Measurements from ENCODE around the gene MYO5A. TPM values are rescaled to one million over a fixed set of nuclear protein-coding genes. Genes with fewer than 3 reads are reported as not detected.

The MYO5A gene
- total RNA-seq, 1 donor from 2014 or later: 28.4 TPM

DNA sequence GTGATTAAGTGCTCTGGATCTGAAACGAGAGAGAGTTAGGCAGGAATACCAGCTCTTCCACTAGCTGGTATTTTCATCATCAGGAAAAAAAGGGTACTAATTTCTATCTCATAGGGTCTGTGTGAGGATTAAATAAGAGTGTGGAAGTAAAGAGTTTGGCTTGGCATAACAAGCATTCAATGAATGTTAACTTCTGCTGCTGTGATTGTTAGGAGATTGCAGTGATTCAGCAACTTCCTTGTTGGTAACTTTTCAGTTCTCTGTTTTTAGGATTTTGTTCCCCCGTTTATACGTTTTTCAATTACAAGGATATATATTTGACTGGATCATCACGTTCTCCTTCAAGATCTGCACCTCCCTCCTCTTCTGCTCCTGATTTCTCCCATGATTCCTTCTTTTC lies 167.2 kb downstream of the MYO5A start:
- no peak for DNase-seq

DNA sequence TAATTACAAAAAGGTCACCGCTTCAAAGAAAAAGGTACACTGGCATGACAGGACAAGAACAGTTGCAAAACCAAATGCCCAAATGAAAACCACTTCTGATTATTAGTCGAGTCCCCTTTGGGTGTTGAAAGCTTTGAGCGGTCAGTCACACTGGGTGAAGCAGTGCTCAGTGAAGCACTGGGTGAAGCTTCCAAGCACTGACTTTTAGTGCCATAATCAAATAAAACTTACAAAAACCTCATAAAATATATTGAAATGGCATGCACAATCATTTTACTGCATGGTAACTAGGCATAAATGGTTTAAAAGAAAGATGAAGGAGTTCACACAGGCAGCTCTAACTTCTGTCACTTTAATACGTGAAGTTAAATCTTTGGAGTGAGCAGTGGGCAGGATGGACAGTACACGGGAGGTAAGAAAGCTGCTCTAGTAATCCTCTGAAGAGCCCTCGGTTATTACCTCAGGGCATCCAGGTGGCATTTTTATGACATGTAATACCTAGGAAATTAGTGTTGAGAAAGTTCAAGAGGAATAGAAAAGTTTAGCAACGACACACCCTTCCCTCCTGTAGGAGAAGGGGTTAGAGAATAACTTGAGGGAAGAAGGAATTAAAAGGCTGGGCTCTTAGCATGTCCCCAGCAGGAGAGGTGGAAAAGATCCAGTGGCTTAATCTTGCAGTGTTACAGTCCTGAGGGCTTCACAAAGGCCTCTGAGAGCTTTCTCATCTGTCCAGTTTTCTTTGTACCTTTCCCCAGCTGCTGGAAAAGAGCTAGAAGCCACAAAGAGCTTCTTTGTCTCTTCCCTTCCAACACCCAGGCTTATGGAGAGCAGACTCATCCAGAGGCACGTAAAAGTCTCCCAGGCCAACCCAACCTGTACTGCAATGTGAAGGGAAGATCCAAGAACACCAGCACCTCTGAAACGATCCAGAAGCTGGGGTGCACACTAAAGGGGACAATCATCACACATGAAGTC lies 168.2 kb downstream of the MYO5A start:
- DNase-seq: no peak

- no peak for DNase-seq
These were observed 169.0 kb downstream of the MYO5A start for GRCh38 chr15:52359722-52360121.

DNA sequence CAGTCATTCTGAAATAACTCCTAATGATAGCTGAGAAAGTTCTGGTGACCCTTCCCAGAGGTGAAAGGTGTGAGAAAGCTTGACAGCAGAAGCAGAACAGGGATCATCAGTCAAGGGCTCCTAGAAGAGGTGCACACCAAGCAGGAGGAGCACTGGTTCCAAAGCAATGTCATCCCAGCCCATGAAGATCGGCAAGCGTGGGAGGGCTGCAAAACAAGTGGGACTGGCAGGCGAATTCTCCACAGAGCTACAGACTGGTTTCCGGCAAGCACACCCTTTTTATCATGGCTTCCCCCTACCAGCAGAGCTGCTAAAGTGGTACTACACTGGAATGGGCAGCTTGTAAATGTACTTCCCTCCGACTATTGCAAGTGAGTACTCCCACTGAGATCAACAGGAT lies 170.7 kb downstream of the MYO5A start:
- DNase-seq: no peak

GRCh38 chr15:52352086-52352485 lies 176.6 kb downstream of the MYO5A start:
- no peak for DNase-seq

DNA sequence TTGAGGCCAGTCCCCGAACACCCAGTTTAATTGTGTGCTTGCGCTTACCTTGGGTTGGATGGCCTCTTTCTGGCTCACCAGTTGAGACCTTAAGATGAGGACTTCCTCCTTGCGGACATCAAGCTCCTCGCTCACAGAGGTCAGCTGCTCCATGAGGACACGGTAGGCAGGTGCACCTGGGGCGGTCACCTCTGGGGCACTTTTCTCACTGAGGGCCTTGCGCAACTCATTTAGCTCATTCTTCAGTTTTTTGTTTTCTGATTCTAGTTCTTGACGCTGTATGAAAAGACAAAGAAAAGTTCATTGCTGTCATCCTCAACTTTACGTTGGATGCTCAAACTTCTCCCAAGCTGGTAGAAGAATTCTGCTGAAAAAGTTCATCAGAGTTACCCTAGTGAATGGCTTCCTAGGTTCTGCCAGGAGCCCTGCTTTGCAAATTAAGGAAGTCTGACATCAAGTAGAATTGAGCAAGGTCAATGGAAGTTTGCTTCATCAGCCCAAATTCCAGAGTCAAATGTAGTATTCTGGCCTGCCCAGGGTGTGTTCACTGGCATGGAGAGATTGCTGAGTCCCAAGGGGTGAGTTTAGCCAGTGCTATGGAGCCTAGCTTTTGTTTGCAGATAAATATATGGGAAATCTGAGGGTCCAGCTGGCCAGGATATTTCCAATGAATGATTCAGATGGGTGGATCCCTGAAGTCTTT lies 177.3 kb downstream of the MYO5A start:
- DNase-seq: no peak

DNA sequence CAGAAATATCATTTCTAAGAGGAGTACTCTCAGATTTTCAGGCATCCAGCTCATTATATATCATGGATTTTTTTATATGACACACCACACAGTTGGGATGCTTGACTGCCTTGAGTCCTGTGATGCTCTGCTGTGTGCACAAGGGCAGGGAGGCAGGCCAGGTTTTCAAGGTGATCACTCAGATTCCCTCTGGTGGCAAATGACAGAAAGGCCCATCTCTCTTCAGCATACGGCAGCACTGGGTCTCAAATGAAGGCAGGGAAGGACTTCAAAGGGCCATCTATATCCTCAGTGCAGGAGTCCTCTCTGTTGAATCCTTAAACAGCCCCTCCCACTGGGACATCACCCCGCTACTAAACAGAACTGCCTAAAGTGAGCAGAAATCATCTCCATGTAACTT lies 178.3 kb downstream of the MYO5A start:
- DNase-seq: no peak

DNA sequence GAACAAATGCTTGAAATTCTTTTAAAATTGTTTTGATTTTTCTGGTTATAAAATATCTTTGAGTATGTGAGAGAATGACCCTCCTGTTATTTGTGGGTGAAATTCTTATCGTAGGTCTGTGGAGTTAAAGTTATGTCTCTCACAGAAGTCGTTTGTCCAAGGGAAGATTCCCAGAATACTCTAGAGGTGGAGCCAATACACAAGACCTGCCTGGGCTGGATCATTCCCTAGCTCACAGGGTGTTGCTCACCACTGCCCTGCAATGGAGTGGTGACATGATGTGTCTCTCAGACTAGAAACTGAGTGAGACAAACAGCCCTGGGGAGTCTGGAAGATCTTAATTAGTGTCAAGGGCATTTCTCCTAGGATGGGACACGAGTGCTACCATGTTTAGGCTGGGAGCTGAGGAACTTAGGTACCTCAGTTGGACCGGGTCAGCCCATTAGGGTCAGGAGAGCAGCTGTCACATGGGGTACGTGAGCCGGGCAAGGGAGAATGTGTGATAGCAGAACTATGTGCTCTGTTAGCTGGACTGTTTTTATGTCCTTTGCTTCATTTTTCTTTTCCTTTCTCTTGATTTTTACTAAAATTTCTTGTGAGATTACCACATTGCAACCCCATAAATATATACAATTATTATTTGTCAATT lies 179.5 kb downstream of the MYO5A start:
- DNase-seq: no peak

DNA sequence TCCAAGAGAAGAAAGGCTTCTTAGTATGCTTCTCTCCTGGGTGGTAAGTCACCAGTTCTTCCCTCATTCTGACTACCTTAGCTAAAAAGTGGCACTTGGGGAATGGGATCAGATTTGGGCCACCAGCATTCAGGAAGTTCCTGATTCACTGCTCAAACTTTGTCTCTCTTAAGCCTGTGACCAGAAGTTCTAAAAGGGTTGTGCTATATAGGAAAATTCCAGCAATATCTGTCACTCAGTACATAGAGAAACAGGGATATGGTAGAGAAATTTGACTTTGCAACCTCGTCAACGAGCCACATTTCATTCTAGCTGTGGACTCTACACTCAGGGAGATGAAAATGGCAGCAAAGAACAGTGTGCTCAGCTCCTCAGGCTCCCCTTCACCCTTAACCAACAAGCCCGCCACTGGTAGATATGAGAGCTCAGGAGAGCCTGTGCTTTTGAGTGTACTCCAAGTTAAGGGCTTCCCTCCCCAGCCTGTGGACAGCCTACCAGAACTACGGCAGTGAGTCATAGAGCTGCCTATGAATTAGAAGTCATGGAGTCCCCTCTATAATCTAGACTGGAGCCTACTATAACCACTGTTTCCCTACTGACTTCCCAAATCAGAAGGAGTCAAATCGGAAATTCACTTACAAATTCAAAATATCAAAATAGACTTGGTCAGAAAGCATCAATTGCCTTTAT lies 180.5 kb downstream of the MYO5A start:
- DNase-seq: no peak

DNA sequence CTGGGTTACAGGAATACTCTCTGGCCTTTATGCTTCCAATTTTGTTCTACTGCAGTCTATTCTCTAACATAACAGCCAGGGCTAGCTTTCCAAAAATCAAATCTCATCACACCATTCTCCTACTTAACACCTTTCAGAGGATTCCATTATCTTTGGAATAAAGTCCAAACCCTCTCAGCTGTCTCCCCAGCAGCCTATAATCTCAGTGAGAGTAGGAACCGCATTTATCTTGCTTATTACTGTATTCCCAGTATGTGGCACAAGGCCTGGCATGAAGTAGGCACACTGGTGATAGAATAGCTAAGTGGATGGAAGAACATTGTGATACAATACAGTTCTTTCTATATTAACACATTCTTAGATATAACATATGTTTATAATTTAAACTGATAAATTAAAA lies 184.1 kb downstream of the MYO5A start:
- no peak for DNase-seq

GRCh38 chr15:52343831-52344230 lies 184.8 kb downstream of the MYO5A start:
- no peak for DNase-seq

DNA sequence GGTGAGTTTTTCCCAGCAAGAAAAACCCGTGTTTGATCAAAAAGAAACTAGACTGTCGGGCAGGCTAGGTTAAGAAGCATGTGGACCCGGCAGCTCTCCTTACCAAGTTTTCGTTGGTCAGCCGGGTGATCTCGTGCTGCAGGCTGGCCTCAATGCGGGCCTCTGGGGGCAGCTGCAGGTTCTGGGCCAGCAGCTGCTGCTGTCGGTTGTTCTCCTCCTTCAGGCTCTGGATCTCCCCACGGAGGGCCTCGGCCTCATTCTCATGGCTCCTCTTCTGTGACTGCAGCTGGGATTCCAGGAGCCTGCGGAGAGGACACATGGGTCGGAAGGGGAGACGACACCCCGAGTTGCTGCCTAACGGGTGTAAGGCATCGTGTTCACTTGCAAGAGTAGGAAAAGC lies 188.6 kb downstream of the MYO5A start:
- DNase-seq: peak; percentile 85

- no peak for DNase-seq
These were observed 189.8 kb downstream of the MYO5A start for GRCh38 chr15:52338891-52339290.

DNA sequence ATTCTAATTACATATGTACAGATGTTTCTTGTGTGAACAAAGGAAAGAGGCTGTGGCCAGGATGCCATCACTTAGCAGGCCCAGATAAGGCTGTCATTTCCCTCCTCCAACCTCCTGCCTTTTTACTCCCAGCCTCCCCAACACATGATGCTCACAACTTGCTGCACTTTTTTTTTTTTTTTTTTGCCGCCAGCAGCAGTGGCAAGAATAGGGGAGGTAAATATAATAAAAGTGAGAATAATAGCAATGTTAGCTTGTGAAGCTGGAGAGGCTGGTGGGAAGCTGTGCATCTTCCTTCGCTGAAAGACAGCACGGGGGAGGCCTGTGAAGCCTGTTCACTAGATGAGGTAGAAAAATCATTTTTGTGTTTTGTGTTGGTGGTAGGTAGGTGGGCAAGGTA lies 190.6 kb downstream of the MYO5A start:
- no peak for DNase-seq

GRCh38 chr15:52337198-52337853 lies 191.4 kb downstream of the MYO5A start:
- no peak for DNase-seq

GRCh38 chr15:52336529-52336928 lies 192.2 kb downstream of the MYO5A start:
- peak; percentile 51 for DNase-seq

DNA sequence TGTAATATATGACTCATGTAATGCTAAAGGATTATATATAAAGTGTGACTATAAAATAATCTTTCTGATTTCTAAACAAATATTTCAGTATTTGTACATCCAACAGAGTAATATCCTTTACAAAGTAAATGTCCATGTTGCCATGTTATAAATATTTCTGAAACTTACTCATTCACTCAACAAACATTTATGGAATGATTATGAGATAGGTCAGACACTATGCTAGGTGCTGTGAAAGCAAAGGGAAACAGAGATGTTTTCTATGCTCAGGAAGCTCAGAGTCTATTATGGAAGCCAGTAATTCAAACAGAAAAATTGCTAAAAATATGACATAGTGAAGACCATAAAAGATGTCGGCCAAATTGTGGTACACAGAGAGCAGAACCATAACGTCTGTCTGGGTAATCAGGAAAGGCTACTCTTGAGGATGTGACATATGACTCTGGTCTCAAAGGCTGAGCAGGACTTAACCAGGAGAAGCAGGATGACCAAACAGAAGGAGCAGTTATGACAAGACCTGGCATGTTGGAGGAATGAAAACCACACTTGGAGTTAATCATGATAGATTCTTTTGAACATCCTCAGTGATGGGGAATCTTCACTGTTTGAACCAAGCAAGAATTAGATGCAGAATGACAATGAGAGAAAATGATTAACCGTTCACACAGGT lies 194.1 kb downstream of the MYO5A start:
- DNase-seq: no peak

- DNase-seq: peak; percentile 50
These were observed 197.0 kb downstream of the MYO5A start for GRCh38 chr15:52331490-52332240.

GRCh38 chr15:52329987-52330386 lies 198.7 kb downstream of the MYO5A start:
- no peak for DNase-seq

GRCh38 chr15:52329150-52329549 lies 199.5 kb downstream of the MYO5A start:
- no peak for DNase-seq
